Measurements from ENCODE around the gene ABCA8. TPM values are rescaled to one million over a fixed set of nuclear protein-coding genes. Genes with fewer than 3 reads are reported as not detected.

Gene ABCA8
- total RNA-seq, 4 donors from 2014 or later = 235 to 365 (median 316) TPM

GRCh38 chr17:68851890-68852289 lies 103.3 kb downstream of the ABCA8 start:
- 52 to 70% methylated on average over 1 of the region's 1 CpG for WGBS, 2 donors
- Histone ChIP-seq H3K9me3 (no peaks in the 10 kb centered on the region), H3K4me3 (no peak overlapping the region), H3K4me1 (peaks cover 0 to 49% (median 13%) of the 10 kb centered on the region in 4 donors), H3K27me3 (no peaks in the 10 kb centered on the region), H3K27ac (no peak overlapping the region), H3K36me3 (no peaks in the 10 kb centered on the region)
- DNase-seq (ENCODE audit: low spot score in 2 of 2) = no peak
- TF ChIP-seq CTCF (IDR thresholded peaks at IDR 0.05) (no peak), EP300 (IDR thresholded peaks at IDR 0.05) (no peak), POLR2A (IDR thresholded peaks at IDR 0.05) (no peak)

- Histone ChIP-seq H3K4me1 (peaks cover 0 to 49% (median 13%) of the 10 kb centered on the region in 4 donors), H3K27ac (no peak overlapping the region), H3K9me3 (no peaks in the 10 kb centered on the region), H3K4me3 (no peak overlapping the region), H3K27me3 (no peaks in the 10 kb centered on the region), H3K36me3 (no peaks in the 10 kb centered on the region)
- TF ChIP-seq CTCF (IDR thresholded peaks at IDR 0.05) = no peak
- TF ChIP-seq EP300 (IDR thresholded peaks at IDR 0.05) = no peak
- no peak for TF ChIP-seq POLR2A (IDR thresholded peaks at IDR 0.05)
- DNase-seq (ENCODE audit: low spot score in 2 of 2) = no peak
- 36 to 37% methylated on average over 2 of the region's 2 CpGs for WGBS, 2 donors
Observed at GRCh38 chr17:68850749-68851510, 104.3 kb downstream of the ABCA8 start.

- H3K27ac ChIP-seq = peak overlapping the region in 1 of 4 donors; percentile 18
- 47 to 55% methylated on average over 7 of the region's 7 CpGs for WGBS, 2 donors
- no peak overlapping the region for H3K4me3 ChIP-seq
- H3K4me1 ChIP-seq = peaks cover 0 to 48% (median 13%) of the 10 kb centered on the region in 4 donors
- peaks cover 0 to 7% (median 0%) of the 10 kb centered on the region in 4 donors for H3K9me3 ChIP-seq
- no peaks in the 10 kb centered on the region for H3K36me3 ChIP-seq
- DNase-seq (ENCODE audit: low spot score in 2 of 2) = no peak
- TF ChIP-seq CTCF (IDR thresholded peaks at IDR 0.05) (no peak), EP300 (IDR thresholded peaks at IDR 0.05) (no peak), POLR2A (IDR thresholded peaks at IDR 0.05) (no peak)
- H3K27me3 ChIP-seq = no peaks in the 10 kb centered on the region
Observed at GRCh38 chr17:68849673-68850610, 105.2 kb downstream of the ABCA8 start.

GRCh38 chr17:68847711-68848110 lies 107.5 kb downstream of the ABCA8 start:
- no peaks in the 10 kb centered on the region for H3K36me3 ChIP-seq
- peaks cover 0 to 34% (median 10%) of the 10 kb centered on the region in 4 donors for H3K4me1 ChIP-seq
- DNase-seq (ENCODE audit: low spot score in 2 of 2) = no peak
- no peak overlapping the region for H3K27ac ChIP-seq
- peaks cover 0 to 7% (median 0%) of the 10 kb centered on the region in 4 donors for H3K9me3 ChIP-seq
- H3K4me3 ChIP-seq = no peak overlapping the region
- WGBS, 2 donors = 52 to 57% methylated on average over 1 of the region's 1 CpG
- no peaks in the 10 kb centered on the region for H3K27me3 ChIP-seq
- TF ChIP-seq EP300 (IDR thresholded peaks at IDR 0.05) (no peak), POLR2A (IDR thresholded peaks at IDR 0.05) (no peak), CTCF (IDR thresholded peaks at IDR 0.05) (no peak)
